GM18508 (cell line): Measurements from ENCODE around the gene SLC35F4.

Experiments used
- ATAC-seq: cut with Tn5 transposase; IDR thresholded peaks from one replicate; pipeline ENCODE4 v1.9.1; 2021; ENCODE audit warnings: moderate number of reproducible peaks; ENCODE audit not compliant: insufficient read depth, unreplicated experiment

Gene SLC35F4

GRCh38 chr14:57851354-57851753 is 14.5 kb downstream of the SLC35F4 start:
- ATAC-seq, result no peak

DNA sequence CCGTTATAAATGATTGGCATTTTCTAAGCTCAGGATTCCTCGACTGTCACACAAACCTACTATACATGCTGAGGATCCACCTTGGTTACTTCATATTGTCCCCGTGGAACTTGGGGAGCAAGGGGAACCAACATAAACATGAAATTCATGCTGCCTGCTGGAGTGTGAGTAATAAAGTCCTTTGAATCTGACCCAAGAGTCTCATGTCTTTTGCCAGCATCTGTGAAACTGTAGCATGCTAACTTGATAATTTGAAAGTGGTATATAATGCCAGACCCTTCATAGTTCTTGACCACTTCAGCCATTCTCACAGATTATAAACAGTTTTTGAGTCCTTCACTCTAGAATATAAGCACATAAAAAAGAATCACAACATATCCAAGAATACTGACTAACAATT is 17.1 kb downstream of the SLC35F4 start:
- no peak for ATAC-seq

- no peak for ATAC-seq
Measured at GRCh38 chr14:57848353-57848752, 17.5 kb downstream of the SLC35F4 start.

DNA sequence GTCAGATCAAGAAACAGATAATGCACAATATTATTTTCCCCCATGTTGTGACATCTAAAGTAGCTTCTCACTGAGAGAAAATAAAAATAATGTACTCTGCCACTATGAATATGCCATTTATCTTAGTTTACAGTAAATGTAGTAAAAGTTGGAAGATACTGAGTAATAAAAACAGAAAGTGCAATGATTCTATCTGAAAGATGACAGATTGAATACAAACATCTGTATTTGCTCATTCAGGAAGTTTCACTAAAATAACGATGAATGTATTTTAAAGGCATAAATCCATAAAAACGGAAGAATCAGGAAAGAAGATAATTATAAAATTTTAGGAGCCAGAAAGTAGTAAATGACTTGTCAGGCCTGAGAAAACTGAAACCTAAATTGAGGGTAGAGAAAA is 18.2 kb downstream of the SLC35F4 start:
- ATAC-seq, result no peak

DNA sequence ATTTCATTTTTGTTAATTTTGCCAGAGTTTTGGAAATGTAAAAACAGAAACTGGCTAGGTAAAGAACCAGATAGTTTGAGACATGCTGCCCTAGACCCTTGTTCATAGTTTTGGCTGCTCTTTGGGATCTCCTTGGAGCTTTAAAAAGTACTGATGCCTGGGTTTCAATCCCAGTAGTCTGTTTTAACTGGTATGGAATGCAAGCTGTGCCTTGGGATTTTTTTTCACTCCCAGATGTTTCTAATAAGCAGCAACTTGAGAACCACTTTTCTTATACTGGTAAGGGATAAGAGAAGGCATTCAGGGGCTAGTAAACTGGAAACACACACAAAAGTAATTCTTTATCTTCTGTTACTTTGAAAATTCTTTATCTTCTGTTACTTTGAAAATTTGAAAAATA is 18.8 kb downstream of the SLC35F4 start:
- ATAC-seq, result no peak

DNA sequence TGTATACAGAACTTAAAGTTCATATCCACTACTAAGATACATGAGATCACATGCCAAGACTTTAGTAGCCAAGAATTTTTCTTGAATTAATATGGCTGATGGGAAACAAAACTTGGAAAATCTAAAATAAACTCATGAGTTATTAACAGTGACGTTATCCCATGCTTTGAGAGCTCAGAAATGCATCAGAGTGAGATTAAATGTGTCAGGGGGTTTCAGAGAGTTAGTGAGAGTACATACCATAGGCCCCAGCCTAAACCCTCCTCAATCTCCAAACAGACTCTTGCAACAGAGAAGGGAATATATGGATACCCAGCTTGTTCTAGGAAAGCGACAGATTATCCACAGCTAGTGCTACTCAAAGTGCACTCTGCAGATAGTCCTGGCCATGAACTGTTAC is 19.3 kb downstream of the SLC35F4 start:
- ATAC-seq, result no peak

GRCh38 chr14:57845802-57846531 is 19.9 kb downstream of the SLC35F4 start:
- ATAC-seq, result no peak

GRCh38 chr14:57845316-57845715 is 20.6 kb downstream of the SLC35F4 start:
- ATAC-seq, result no peak

DNA sequence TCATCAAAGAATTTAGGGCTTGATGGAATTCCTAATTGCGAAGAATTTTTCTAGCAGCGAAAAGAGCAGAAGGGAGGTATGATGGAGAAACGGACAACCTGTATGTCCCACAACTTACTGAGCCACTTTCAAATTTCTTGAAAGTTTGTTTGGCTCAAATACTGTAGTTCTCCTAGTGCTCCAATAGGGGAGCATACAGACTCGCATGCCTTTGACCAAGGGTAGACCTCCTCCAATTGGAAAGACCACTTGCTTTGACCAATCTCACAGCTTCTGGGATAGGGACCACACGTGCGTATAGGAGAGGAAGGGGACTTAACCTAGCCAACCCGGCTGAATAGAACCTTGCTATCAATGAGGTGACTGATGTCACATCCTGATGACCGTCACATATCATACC is 28.6 kb downstream of the SLC35F4 start:
- no peak for ATAC-seq

DNA sequence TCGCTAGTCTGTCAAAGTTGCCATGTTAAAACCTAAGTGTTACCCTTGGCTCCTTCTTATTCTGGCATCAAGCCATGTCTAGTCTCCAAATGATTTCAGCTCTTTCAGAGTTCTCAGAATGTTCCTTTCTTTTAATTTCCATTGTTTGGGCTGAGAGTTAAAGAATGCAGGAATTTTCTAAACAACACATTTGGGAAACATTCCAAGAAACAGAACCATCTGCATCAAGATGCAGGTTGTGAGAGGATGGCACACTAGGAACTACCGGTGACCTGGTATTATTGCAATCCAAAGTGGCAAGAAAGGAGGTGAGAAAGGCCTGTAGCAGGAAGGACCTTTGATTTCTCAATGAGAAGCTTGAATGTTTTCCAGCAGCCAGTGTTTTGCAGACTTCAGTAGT is 30.1 kb downstream of the SLC35F4 start:
- ATAC-seq, result no peak

DNA sequence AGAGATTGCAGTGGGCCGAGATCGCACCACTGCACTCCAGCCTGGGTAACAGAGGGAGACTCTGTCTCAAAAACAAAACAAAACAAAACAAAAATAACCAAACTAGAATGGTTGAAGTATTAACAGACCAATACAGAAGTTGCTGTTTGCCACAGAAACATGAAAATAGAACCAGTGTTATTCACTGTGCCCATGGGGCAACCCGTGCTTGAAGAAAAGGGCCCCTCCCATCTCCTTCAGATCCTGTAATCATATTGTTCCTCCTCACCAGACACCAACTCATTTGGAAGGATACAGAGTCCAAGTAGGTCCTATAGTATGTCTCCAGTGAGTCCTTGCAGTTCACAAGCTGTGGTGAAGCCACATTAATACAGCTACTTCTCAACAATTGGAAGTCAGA is 30.9 kb downstream of the SLC35F4 start:
- ATAC-seq, result no peak

- ATAC-seq, result no peak
Measured at GRCh38 chr14:57834001-57834598, 31.8 kb downstream of the SLC35F4 start.

DNA sequence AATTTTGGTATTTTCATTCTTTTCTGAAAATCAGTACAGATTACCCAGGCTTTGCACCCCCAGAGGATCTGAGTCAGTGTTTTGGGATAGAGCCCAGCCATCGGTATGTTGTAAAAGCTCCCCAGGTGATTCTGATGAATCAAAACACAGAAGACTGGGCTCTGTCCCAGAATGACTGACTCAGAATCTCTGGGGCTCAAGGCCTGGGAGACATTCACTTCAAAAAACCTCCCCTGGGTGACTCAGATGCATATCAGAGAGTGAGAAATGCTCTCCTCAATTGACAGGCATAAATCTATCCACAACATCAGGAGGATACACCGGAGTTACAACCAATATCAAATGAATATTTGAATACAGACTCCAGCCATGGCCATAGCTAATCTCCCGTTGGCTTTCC is 32.6 kb downstream of the SLC35F4 start:
- ATAC-seq, result no peak

GRCh38 chr14:57831981-57832380 is 33.9 kb downstream of the SLC35F4 start:
- ATAC-seq, result no peak

DNA sequence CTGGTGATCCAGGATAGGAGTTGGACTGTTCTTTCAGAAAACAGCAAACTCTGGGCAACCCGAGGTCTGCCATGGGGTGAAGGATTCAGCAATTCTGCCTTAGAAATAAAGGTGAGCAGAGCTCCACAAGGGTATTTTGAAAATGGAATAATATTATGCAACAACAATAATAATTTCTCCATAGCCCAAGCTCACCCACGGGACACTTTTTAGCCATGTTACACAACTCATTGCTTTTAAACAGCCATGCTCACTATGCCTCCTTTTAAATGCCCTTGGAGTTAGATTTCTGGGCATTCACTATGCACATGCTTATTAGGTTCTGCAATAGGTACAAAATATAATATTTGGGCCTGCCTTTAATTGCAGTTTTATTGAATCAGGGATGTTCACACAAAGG is 37.2 kb downstream of the SLC35F4 start:
- no peak for ATAC-seq

GRCh38 chr14:57823015-57823660 is 42.8 kb downstream of the SLC35F4 start:
- ATAC-seq, result no peak

- ATAC-seq, result no peak
Measured at GRCh38 chr14:57822081-57822480, 43.8 kb downstream of the SLC35F4 start.

- ATAC-seq, result no peak
Measured at GRCh38 chr14:57820581-57820980, 45.3 kb downstream of the SLC35F4 start.

DNA sequence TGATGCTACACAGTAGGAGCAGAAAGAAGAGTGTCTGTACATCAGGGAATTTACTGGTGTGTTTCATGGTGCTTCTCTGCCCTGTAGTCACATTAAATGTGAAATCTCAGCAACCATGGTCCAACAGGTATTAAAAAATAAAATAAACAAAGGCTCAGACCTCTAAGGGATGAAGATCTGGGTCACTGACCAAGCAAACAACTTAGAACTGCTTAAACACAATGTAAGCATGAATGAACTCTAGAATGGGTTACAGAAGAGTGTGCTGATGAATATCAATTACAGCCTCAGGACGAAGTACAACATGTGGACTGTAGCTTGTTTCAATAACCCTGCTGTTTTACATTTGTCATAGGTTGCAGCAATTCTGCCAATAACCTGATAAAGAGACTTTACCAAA is 47.4 kb downstream of the SLC35F4 start:
- no peak for ATAC-seq

DNA sequence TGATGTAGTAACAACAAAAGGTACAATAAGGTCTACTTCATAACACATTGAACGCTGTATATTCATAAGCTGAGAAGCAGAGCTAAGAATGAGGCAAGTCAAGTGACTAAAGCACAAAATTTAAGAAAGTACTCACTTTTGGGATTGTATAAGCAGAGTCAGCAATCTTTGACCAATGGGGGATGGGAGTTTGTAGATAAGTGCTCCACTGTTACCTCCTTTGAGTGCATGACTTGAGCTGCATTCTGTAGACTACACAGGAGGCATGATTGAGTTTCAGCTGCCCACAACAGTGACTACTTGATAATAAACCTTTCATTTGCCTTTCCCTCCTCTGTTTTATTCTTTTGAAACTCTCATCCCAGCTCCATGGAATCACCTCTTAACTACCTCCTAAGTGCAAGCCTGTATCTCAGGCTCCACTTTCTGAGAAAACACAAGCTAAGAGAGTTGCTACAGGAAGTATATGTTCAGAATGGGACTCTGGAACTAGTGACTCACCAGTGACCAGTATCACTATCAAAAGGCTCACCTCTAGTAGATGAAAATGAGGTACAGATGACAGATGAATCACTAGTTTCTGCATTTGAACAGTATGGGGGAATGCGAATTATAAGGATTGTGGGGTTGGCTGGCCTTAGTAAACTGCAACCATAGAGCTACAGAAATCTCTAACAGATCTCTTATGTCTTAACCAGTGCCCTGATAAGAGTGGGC is 49.2 kb downstream of the SLC35F4 start:
- peak; percentile 76 for ATAC-seq

- ATAC-seq, result no peak
Measured at GRCh38 chr14:57814726-57815125, 51.2 kb downstream of the SLC35F4 start.
